Stimulated activated CD4-positive, alpha-beta T cell treated with anti-CD3 and anti-CD28 coated beads, Interleukin-15, amount 100 ng/mL, for 1 hour (primary cell): ENCODE measurements around the gene STARD3NL.
"Not testable (repeated sequence)": the region's sequence is repeated elsewhere in the genome, so short reads cannot be mapped to it uniquely, and the experiment has no call there.

Source experiments
- DNase-seq, 2 donors: peaks; one replicate each; pipeline ENCODE4 v3.0.0-alpha.2; 2020; ENCODE audit warnings: low read depth in 1 of 2, low spot score in 1 of 2

Gene STARD3NL

GRCh38 chr7:38220452-38220851, 42.4 kb downstream of the STARD3NL start:
- no peak for DNase-seq

GRCh38 chr7:38222481-38223096, 44.5 kb downstream of the STARD3NL start:
- no peak for DNase-seq

GRCh38 chr7:38223306-38223705, 45.3 kb downstream of the STARD3NL start:
- no peak for DNase-seq

GRCh38 chr7:38224392-38224791, 46.3 kb downstream of the STARD3NL start:
- DNase-seq = no peak

GRCh38 chr7:38229386-38229785, 51.3 kb downstream of the STARD3NL start:
- DNase-seq = no peak

GRCh38 chr7:38229884-38230642, 52.0 kb downstream of the STARD3NL start:
- no peak for DNase-seq

- peak; percentile 30 to 38 for DNase-seq
Measured at GRCh38 chr7:38232502-38233366, 54.7 kb downstream of the STARD3NL start.

- DNase-seq = not testable (repeated sequence)
Measured at GRCh38 chr7:38234759-38235158, 56.7 kb downstream of the STARD3NL start.

- no peak for DNase-seq
Measured at GRCh38 chr7:38235606-38236005, 57.6 kb downstream of the STARD3NL start.

- not testable (repeated sequence) for DNase-seq
Measured at GRCh38 chr7:38239129-38239528, 61.1 kb downstream of the STARD3NL start.

- DNase-seq = no peak
Measured at GRCh38 chr7:38241071-38241470, 63.0 kb downstream of the STARD3NL start.

- DNase-seq = no peak
Measured at GRCh38 chr7:38242814-38243213, 64.8 kb downstream of the STARD3NL start.

GRCh38 chr7:38243345-38243744, 65.3 kb downstream of the STARD3NL start:
- not testable (repeated sequence) for DNase-seq

- no peak for DNase-seq
Measured at GRCh38 chr7:38244516-38244915, 66.5 kb downstream of the STARD3NL start.

- no peak for DNase-seq
Measured at GRCh38 chr7:38245409-38245977, 67.4 kb downstream of the STARD3NL start.

- DNase-seq = no peak
Measured at GRCh38 chr7:38248069-38248567, 70.1 kb downstream of the STARD3NL start.

- DNase-seq = not testable (repeated sequence)
Measured at GRCh38 chr7:38249849-38250248, 71.8 kb downstream of the STARD3NL start.

- no peak for DNase-seq
Measured at GRCh38 chr7:38257350-38257677, 79.3 kb downstream of the STARD3NL start.

GRCh38 chr7:38259157-38259556, 81.1 kb downstream of the STARD3NL start:
- not testable (repeated sequence) for DNase-seq

GRCh38 chr7:38261601-38262000, 83.6 kb downstream of the STARD3NL start:
- not testable (repeated sequence) for DNase-seq

GRCh38 chr7:38262026-38262425, 84.0 kb downstream of the STARD3NL start:
- DNase-seq = not testable (repeated sequence)
